ENCODE measurements around the gene CDC42SE2.
A peak's percentile ranks its signal among the peaks of the same experiment; 100 is the strongest.
"Not testable (repeated sequence)": the region's sequence is repeated elsewhere in the genome, so short reads cannot be mapped to it uniquely, and the experiment has no call there.

The CDC42SE2 gene

GRCh38 chr5:131375351-131375750 lies 111.5 kb downstream of the CDC42SE2 start:
- H3K4me3 ChIP-seq (ENCODE audit: low read depth, low read length), result no peak overlapping the region
- DNase-seq (ENCODE audit: low read depth), result no peak

GRCh38 chr5:131377346-131377745 lies 113.5 kb downstream of the CDC42SE2 start:
- H3K4me3 ChIP-seq (ENCODE audit: low read depth, low read length), result no peak overlapping the region
- DNase-seq (ENCODE audit: low read depth), result no peak
- no peak for TF ChIP-seq CTCF (conservative IDR thresholded peaks at IDR 0.05; ENCODE audit: low read depth, low read length)

More at GRCh38 chr5:131375351-131375750, 111.5 kb downstream of the CDC42SE2 start:
- TF ChIP-seq CTCF (conservative IDR thresholded peaks at IDR 0.05; ENCODE audit: low read depth, low read length), result no peak

GRCh38 chr5:131377785-131378325 lies 114.0 kb downstream of the CDC42SE2 start:
- no peak for TF ChIP-seq CTCF (conservative IDR thresholded peaks at IDR 0.05; ENCODE audit: low read depth, low read length)

GRCh38 chr5:131378721-131379541 lies 115.1 kb downstream of the CDC42SE2 start:
- DNase-seq (ENCODE audit: low read depth), result peak; percentile 52
- TF ChIP-seq CTCF (conservative IDR thresholded peaks at IDR 0.05; ENCODE audit: low read depth, low read length), result no peak
- H3K4me3 ChIP-seq (ENCODE audit: low read depth, low read length), result no peak overlapping the region

More at GRCh38 chr5:131377785-131378325, 114.0 kb downstream of the CDC42SE2 start:
- H3K4me3 ChIP-seq (ENCODE audit: low read depth, low read length), result no peak overlapping the region
- peak; percentile 75 for DNase-seq (ENCODE audit: low read depth)

GRCh38 chr5:131379723-131380122 lies 115.9 kb downstream of the CDC42SE2 start:
- peak; percentile 91 for DNase-seq (ENCODE audit: low read depth)
- no peak for TF ChIP-seq CTCF (conservative IDR thresholded peaks at IDR 0.05; ENCODE audit: low read depth, low read length)
- no peak overlapping the region for H3K4me3 ChIP-seq (ENCODE audit: low read depth, low read length)

- not testable (repeated sequence) for H3K4me3 ChIP-seq (ENCODE audit: low read depth, low read length); DNase-seq (ENCODE audit: low read depth)
These were observed 116.4 kb downstream of the CDC42SE2 start for GRCh38 chr5:131380238-131380637.

- peak; percentile 71 for DNase-seq (ENCODE audit: low read depth)
- TF ChIP-seq CTCF (conservative IDR thresholded peaks at IDR 0.05; ENCODE audit: low read depth, low read length), result no peak
- no peak overlapping the region for H3K4me3 ChIP-seq (ENCODE audit: low read depth, low read length)
These were observed 117.2 kb downstream of the CDC42SE2 start for GRCh38 chr5:131381021-131381420.

All from choroid plexus epithelial cell (primary cell).